ENCODE measurements around the gene KCNG1. TPM values are rescaled to one million over a fixed set of nuclear protein-coding genes. Genes with fewer than 3 reads are reported as not detected.

Gene KCNG1
- total and polyA plus RNA-seq, 2 of the 13 experiments (the other 11 are each of a cell fraction or from before 2014, with no cell fraction given), result not detected

DNA sequence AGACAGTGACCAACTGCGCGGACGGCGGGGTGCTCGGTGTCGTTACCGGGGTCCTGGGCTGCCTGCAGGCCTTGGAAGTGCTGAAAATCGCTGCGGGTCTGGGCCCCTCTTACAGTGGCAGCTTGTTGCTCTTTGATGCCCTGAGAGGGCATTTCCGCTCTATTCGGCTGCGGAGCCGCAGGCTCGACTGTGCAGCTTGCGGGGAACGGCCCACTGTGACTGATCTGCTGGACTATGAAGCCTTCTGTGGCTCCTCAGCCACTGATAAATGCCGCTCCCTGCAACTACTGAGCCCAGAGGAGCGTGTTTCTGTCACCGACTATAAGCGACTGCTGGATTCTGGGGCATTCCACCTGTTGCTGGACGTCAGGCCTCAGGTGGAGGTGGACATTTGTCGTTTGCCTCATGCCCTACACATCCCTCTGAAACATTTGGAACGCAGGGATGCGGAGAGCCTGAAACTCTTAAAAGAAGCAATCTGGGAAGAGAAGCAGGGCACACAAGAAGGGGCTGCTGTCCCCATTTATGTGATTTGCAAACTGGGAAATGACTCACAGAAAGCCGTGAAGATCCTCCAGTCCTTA is 63.3 kb downstream of the KCNG1 start (continued):
- TF ChIP-seq ZBTB40 (IDR thresholded peaks at IDR 0.05), result no peak
- 0 out of 2 replicates have a peak, but pooled peaks have one; percentile 8 for TF ChIP-seq ZBTB40 (CRISPR knock-in tag; IDR thresholded peaks at IDR 0.05)
- no peak for TF ChIP-seq HMGXB3 (CRISPR knock-in tag; IDR thresholded peaks at IDR 0.05; ENCODE audit: borderline replicate concordance)
- TF ChIP-seq GABPB1 (CRISPR knock-in tag; IDR thresholded peaks at IDR 0.05), result no peak
- TF ChIP-seq ZMYM3 (CRISPR knock-in tag; IDR thresholded peaks at IDR 0.05), result no peak
- no peak for TF ChIP-seq MIXL1 (CRISPR knock-in tag; IDR thresholded peaks at IDR 0.05)
- TF ChIP-seq MEF2D (CRISPR knock-in tag; IDR thresholded peaks at IDR 0.05), result no peak
- no peak for TF ChIP-seq FOXJ3 (CRISPR knock-in tag; IDR thresholded peaks at IDR 0.05; ENCODE audit: borderline replicate concordance)
- no peak for TF ChIP-seq MXI1 (IDR thresholded peaks at IDR 0.05; ENCODE audit: borderline replicate concordance, low read depth, low read length)
- no peak for TF ChIP-seq CENPX (CRISPR knock-in tag; IDR thresholded peaks at IDR 0.05)
- no peak for TF ChIP-seq MED1 (CRISPR knock-in tag; IDR thresholded peaks at IDR 0.05)
- TF ChIP-seq NCOA2 (CRISPR knock-in tag; IDR thresholded peaks at IDR 0.05), result no peak
- TF ChIP-seq DNMT1 (CRISPR knock-in tag; IDR thresholded peaks at IDR 0.05), result no peak; the same call in 1 of the 2 replicates
- peak; percentile 87 for TF ChIP-seq ZC3H13 (CRISPR knock-in tag; IDR thresholded peaks at IDR 0.05)
- no peak for TF ChIP-seq GZF1 (CRISPR knock-in tag; IDR thresholded peaks at IDR 0.05)
- peak; percentile 98 for TF ChIP-seq ZBTB38 (CRISPR knock-in tag; IDR thresholded peaks at IDR 0.05)
- no peak for TF ChIP-seq RNF2 (conservative IDR thresholded peaks at IDR 0.05; ENCODE audit: low read depth)
- no peak for TF ChIP-seq ZNF652 (CRISPR knock-in tag; IDR thresholded peaks at IDR 0.05; ENCODE audit: borderline replicate concordance, low read depth)
